K562 (cell line): ENCODE data around the gene CST7. TPM values are rescaled to one million over a fixed set of nuclear protein-coding genes. Genes with fewer than 3 reads are reported as not detected.

Source experiments
- ATAC-seq: fragments of 200-7000 bp; cut with Tn5 transposase; 3 replicates; pipeline ENCODE4 v1.9.1; 2020; ENCODE audit warnings: moderate library complexity
- BruUV-seq: library from RNA; stranded (reverse); fragments of 400-500 nt; replicated peaks from 2 replicates; lab custom pipeline; 2021; lab: Mats Ljungman, UMichigan
- CTCF ChIA-PET: fragments of 300-600 bp; formaldehyde crosslinking; extraction: SDS; loops from one replicate; lab custom pipeline; 2021; ENCODE audit warnings: low intra/inter-chr PET ratio; lab: Yijun Ruan, JAX
- POLR2A ChIA-PET: fragments of 300-600, 350-650 bp; sonication (Branson Sonifier 250); formaldehyde crosslinking; extraction: SDS; loops from one replicate; lab custom pipeline; 2021; ENCODE audit warnings: antibody characterized with exemption, inconsistent platforms; lab: Yijun Ruan, JAX
- DNase-seq, 4 experiments: peaks; one replicate each; pipeline versions ENCODE4 v3.0.0 to v3.0.0-alpha.2; 2011 to 2018; ENCODE audit warnings: low spot score in 3 of 4, mixed read lengths in 3 of 4; ENCODE audit errors: extremely low read depth in 1 of 4
- FAIRE-seq: peaks from 2 replicates; lab custom pipeline; 2011; peaks lifted over from hg19 to GRCh38; lab: Jason Lieb, UNC
- H2AFZ ChIP-seq: 2 replicates; pipeline ENCODE4 v1.6.0; 2011; ENCODE audit warnings: low read depth, low read length, control low read depth, inconsistent platforms
- H3K27ac ChIP-seq: fragments of 200-600 bp; 3 replicates; pipeline ENCODE4 v1.8.0; 2011; ENCODE audit warnings: low read depth, mild to moderate bottlenecking, control low read depth, inconsistent platforms, low read length, moderate library complexity, mixed read lengths; ENCODE audit errors: extremely low read depth
- H3K27me3 ChIP-seq, 2 experiments: fragments of 300-600 bp in 1 of 2; 2 replicates in 1 of 2; 3 replicates in 1 of 2; pipeline versions ENCODE4 v1.6.0 to v1.8.0; 2011; ENCODE audit warnings: inconsistent platforms in 2 of 2, low read length in 2 of 2, mild to moderate bottlenecking in 1 of 2, mixed read lengths in 1 of 2, moderate library complexity in 1 of 2; ENCODE audit not compliant: control insufficient read depth in 2 of 2, insufficient read depth in 2 of 2
- H3K36me3 ChIP-seq: fragments of 300-600 bp; 3 replicates; pipeline ENCODE4 v1.8.0; 2011; ENCODE audit warnings: mild to moderate bottlenecking, low read length, inconsistent platforms; ENCODE audit not compliant: control insufficient read depth, insufficient read depth
- H3K4me1 ChIP-seq, 2 experiments: fragments of 200-600 bp in 1 of 2; replicated peaks in 1 of 2; 2 replicates in 1 of 2; 3 replicates in 1 of 2; pipeline versions ENCODE4 v1.5.1 to v1.8.0; 2011; ENCODE audit warnings: inconsistent platforms in 2 of 2, low read length in 2 of 2, mild to moderate bottlenecking in 1 of 2, mixed read lengths in 1 of 2, moderate library complexity in 1 of 2; ENCODE audit not compliant: control insufficient read depth in 2 of 2, insufficient read depth in 2 of 2
- H3K4me2 ChIP-seq: 2 replicates; pipeline ENCODE4 v1.6.1; 2011; ENCODE audit warnings: low read length, control low read depth, inconsistent platforms, mixed read lengths; ENCODE audit not compliant: insufficient read depth
- H3K4me3 ChIP-seq: fragments of 200-600 bp; sonication (generic), shearing (Covaris generic); 2 replicates; pipeline ENCODE4 v1.5.1; 2016; ENCODE audit warnings: control low read depth, inconsistent platforms
- H3K79me2 ChIP-seq: fragments of 200-600 bp; 3 replicates; pipeline ENCODE4 v1.8.0; 2011; ENCODE audit warnings: low read length, inconsistent platforms; ENCODE audit not compliant: control insufficient read depth, insufficient read depth
- H3K9ac ChIP-seq, 2 experiments: 2 replicates each; pipeline versions ENCODE4 v1.6.0 to v1.6.1; 2011; ENCODE audit warnings: low read depth in 2 of 2, low read length in 2 of 2, control low read depth in 1 of 2, inconsistent platforms in 1 of 2, mild to moderate bottlenecking in 1 of 2, mixed read lengths in 1 of 2; ENCODE audit not compliant: insufficient read depth in 1 of 2
- H3K9me1 ChIP-seq: one replicate; pipeline ENCODE4 v1.6.0; 2011; ENCODE audit warnings: inconsistent platforms, mild to moderate bottlenecking, low read length, moderate library complexity; ENCODE audit not compliant: control insufficient read depth, insufficient read depth
- H3K9me3 ChIP-seq: replicated peaks from 2 replicates; pipeline ENCODE4 v1.5.1; 2011; ENCODE audit warnings: low read depth, low read length, inconsistent platforms; ENCODE audit not compliant: control insufficient read depth, insufficient read depth
- H4K20me1 ChIP-seq: replicated peaks from 2 replicates; pipeline ENCODE4 v1.6.1; 2011; ENCODE audit warnings: low read length, inconsistent platforms, mixed read lengths; ENCODE audit not compliant: control insufficient read depth, insufficient read depth
- CBFA2T2 ChIP-seq: fragments of 450-650 bp; conservative IDR thresholded peaks from 2 replicates; pipeline ENCODE4 v1.6.1; 2017; ENCODE audit warnings: mild to moderate bottlenecking
- MTA1 ChIP-seq: fragments of 450-650 bp; IDR thresholded peaks from 2 replicates; pipeline ENCODE4 v1.6.1; 2017; ENCODE audit warnings: borderline replicate concordance
- NONO ChIP-seq, 2 experiments: fragments of 200-400 bp in 1 of 2; fragments of 450-650 bp in 1 of 2; formaldehyde crosslinking in 1 of 2; IDR thresholded peaks; 2 replicates each; pipeline ENCODE4 v1.6.1; 2017; ENCODE audit warnings: low read depth in 2 of 2, mild to moderate bottlenecking in 2 of 2, moderate library complexity in 2 of 2, low read length in 1 of 2
- ZNF583 ChIP-seq: fragments of 250-450 bp; sonication (Bioruptor Pico); IDR thresholded peaks from 2 replicates; pipeline ENCODE4 v1.4.0; 2020
- WGBS: fragments of 100-300 bp; shearing (Covaris generic); methylation state at CpG from one replicate; pipeline ENCODE4 v1.1.6; 2016; ENCODE audit warnings: low coverage, mixed read lengths; ENCODE audit not compliant: insufficient coverage; ENCODE audit errors: missing lambda C conversion rate; 5-methylcytosine and 5-hydroxymethylcytosine counted together
- in situ Hi-C: fragments of 300-500 bp; cut with MboI; formaldehyde crosslinking; loops from 4 replicates; pipeline ENCODE4 v1.15.0; 2018; ENCODE audit warnings: inconsistent platforms, mixed read lengths
- intact Hi-C: fragments of 100-400 bp; cut with micrococcal nuclease; formaldehyde crosslinking; loops from 2 replicates; pipeline ENCODE4 v1.14.2; 2022
- polyA plus RNA-seq, 8 experiments: library from polyadenylated mRNA; depleted of rRNA in 4 of 8; stranded (reverse) in 5 of 8; unstranded in 3 of 8; fragments of >200 nt; fragmentation: Nextera tagmentation in 2 of 8; fragmentation: Illumina TruSeq in 1 of 8; extraction: Ambion mirVana in 2 of 8; extraction: Trizol in 1 of 8; gene quantifications; 2 replicates each; pipeline versions ENCODE4 v1.2.1 to v1.2.3, GENCODE V29; 2011 to 2014; ENCODE audit warnings: inconsistent platforms in 1 of 8, missing spikeins in 1 of 8
- total RNA-seq, 7 experiments: library from RNA; depleted of rRNA in 6 of 7; stranded (reverse); fragments of >200 nt in 6 of 7; fragmentation: Illumina TruSeq in 2 of 7; extraction: Trizol in 2 of 7; gene quantifications; 2 replicates each; pipeline versions ENCODE4 v1.2.1 to v1.2.3, GENCODE V29; 2011 to 2021; ENCODE audit warnings: low replicate concordance in 1 of 7
- TF ChIP-seq, protein P1 (sequence below): fragments of 250-450 bp; sonication (Bioruptor Pico); IDR thresholded peaks from 2 replicates; pipeline ENCODE4 v1.4.0; 2020

Gene CST7
- total and polyA plus RNA-seq, 9 of the 15 experiments (the other 6 are each of a cell fraction or from before 2014, with no cell fraction given), result not detected

GRCh38 chr20:24960861-24961260 is 11.8 kb downstream of the CST7 start:
- no peak for FAIRE-seq
- no peak overlapping the region for H2AFZ ChIP-seq
- H3K9me3 ChIP-seq, result no peaks in the 10 kb centered on the region
- no peak overlapping the region for H3K27ac ChIP-seq
- H3K4me1 ChIP-seq, result no peaks in the 10 kb centered on the region
- ChIA-PET CTCF (no interaction called here), POLR2A (interaction anchor here (1.4 kb wide), 1 partner anchor 11 kb away, joined by 5 read pairs; the partner anchor contains the start of gene CST7)
- H3K36me3 ChIP-seq, result peaks cover 15% of the 10 kb centered on the region; the same call in 2 of the 3 replicates
- H3K4me2 ChIP-seq, result no peak overlapping the region
- 50% methylated on average over 1 of the region's 2 CpGs for WGBS
- no peaks in the 10 kb centered on the region for H3K9me1 ChIP-seq
- no peak overlapping the region for H3K4me3 ChIP-seq
- no peaks in the 10 kb centered on the region for H3K27me3 ChIP-seq
- in situ Hi-C loops, result no loop called here
- no peaks in the 10 kb centered on the region for H4K20me1 ChIP-seq
- no peak for TF ChIP-seq ZNF583 (CRISPR knock-in tag)
- TF ChIP-seq MTA1, result no peak
- TF ChIP-seq NONO (IDR thresholded peaks at IDR 0.05; ENCODE audit: low read depth in 2 of 2, low read length in 1 of 2), result no peak
- no peak for TF ChIP-seq CBFA2T2
- TF ChIP-seq, protein P1, sequence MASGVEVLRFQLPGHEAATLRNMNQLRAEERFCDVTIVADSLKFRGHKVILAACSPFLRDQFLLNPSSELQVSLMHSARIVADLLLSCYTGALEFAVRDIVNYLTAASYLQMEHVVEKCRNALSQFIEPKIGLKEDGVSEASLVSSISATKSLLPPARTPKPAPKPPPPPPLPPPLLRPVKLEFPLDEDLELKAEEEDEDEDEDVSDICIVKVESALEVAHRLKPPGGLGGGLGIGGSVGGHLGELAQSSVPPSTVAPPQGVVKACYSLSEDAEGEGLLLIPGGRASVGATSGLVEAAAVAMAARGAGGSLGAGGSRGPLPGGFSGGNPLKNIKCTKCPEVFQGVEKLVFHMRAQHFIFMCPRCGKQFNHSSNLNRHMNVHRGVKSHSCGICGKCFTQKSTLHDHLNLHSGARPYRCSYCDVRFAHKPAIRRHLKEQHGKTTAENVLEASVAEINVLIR (CRISPR knock-in tag), result no peak
- no peaks in the 10 kb centered on the region for H3K79me2 ChIP-seq
- ATAC-seq, result no peak
- H3K9ac ChIP-seq, result no peak overlapping the region
- BruUV-seq, result no TSS peak
- intact Hi-C loops, result no loop called here
- DNase-seq, result no peak
